Memory B cell (primary cell): ENCODE data around the gene RCN1.

ENCODE experiments used
- ATAC-seq: fragments of 150-1000 bp; cut with Tn5 transposase; 2 replicates; pipeline ENCODE4 v1.10.0; 2021; ENCODE audit warnings: low read depth, mild to moderate bottlenecking, moderate library complexity
- DNase-seq, 2 donors: peaks; one replicate each; pipeline ENCODE4 v3.0.0; 2022; ENCODE audit warnings: low spot score in 2 of 2
- H3K27ac Mint-ChIP-seq: one replicate; pipeline ENCODE4 v1.8.0; 2022; ENCODE audit warnings: mild to moderate bottlenecking, moderate library complexity, mixed read lengths
- H3K27me3 Mint-ChIP-seq: one replicate; pipeline ENCODE4 v1.8.0; 2022; ENCODE audit warnings: mixed read lengths
- H3K36me3 Mint-ChIP-seq: one replicate; pipeline ENCODE4 v1.8.0; 2022; ENCODE audit warnings: mild to moderate bottlenecking, mixed read lengths
- H3K4me1 Mint-ChIP-seq: one replicate; pipeline ENCODE4 v1.8.0; 2022; ENCODE audit warnings: mixed read lengths
- H3K4me3 Mint-ChIP-seq: one replicate; pipeline ENCODE4 v1.8.0; 2022; ENCODE audit warnings: mild to moderate bottlenecking, moderate library complexity, mixed read lengths
- H3K9me3 Mint-ChIP-seq: one replicate; pipeline ENCODE4 v1.8.0; 2022; ENCODE audit warnings: mixed read lengths

The RCN1 gene

DNA sequence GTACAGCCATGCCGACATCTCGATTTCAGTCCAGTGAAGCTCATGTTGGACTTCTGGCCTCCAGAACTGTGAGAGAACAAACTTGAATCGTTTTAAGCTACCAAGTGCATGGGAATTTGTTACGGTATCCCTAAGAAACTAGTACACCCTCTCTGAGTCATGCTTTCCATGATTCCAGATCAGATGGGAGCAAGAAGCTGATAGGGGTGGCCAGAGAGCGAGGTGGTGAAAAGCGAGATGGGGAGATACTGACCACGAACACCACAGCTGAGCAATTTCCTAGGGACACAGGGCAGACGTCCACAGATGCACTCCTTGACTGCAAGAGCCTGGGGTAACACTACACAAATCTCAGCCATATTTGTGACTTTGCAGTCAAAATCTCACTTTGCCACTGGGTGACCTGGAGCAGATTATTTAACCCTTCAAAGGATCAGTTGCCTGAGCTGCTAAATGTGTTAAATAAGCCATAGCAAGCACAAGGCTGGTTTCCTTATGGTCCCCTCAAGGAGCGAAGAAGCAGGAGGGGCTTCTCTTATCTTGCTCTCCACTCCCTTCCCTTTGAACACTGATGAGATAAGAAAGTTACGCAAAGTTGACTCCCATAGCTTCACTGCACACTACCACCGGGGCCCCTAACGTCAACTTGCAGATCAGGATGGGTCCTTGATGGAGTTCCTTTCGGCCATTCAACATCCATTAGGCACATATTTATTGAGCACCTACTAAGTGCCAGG lies 22.6 kb upstream of the RCN1 start:
- H3K27ac Mint-ChIP-seq: no peak overlapping the region
- no peak for ATAC-seq
- no peak for DNase-seq
- H3K4me1 Mint-ChIP-seq: no peaks in the 10 kb centered on the region
- peaks cover 12% of the 10 kb centered on the region for H3K27me3 Mint-ChIP-seq
- H3K4me3 Mint-ChIP-seq: no peak overlapping the region
- H3K9me3 Mint-ChIP-seq: no peaks in the 10 kb centered on the region
- no peaks in the 10 kb centered on the region for H3K36me3 Mint-ChIP-seq

DNA sequence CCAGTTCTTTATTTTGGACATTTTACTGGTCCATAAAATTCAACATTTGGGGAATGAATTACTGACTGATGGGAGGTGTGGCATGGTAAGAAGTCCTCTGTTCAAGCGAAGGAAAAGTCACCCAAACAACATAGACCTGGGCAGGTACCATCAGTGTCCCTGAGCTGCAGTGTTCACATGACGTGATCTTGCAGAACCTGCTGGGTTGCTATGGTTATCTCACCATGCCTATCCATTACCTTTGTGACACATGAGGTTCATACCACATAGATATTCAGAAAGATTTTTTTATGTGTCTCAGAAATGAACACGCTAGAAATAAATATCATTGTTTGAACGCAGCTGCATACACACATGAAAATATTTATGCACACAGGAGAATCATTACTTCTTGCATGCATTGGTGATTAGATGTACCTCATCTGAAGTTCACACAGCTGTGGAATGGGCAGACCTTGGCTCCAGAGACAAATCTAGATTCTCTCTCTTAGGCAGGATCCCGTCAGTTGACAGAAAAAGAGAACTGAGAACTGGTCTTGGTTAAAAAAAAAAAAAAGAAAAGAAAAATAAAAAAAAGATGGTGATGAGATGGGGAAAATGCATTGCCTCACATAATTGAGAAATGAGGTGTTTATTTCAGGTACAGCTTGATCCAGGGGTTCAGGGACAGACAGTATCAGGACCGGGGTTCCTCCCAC lies 21.4 kb upstream of the RCN1 start:
- Mint-ChIP-seq H3K4me1 (no peaks in the 10 kb centered on the region), H3K9me3 (no peaks in the 10 kb centered on the region), H3K27ac (no peak overlapping the region), H3K4me3 (no peak overlapping the region), H3K36me3 (no peaks in the 10 kb centered on the region), H3K27me3 (peaks cover 12% of the 10 kb centered on the region)
- DNase-seq (no peak), ATAC-seq (no peak)

DNA sequence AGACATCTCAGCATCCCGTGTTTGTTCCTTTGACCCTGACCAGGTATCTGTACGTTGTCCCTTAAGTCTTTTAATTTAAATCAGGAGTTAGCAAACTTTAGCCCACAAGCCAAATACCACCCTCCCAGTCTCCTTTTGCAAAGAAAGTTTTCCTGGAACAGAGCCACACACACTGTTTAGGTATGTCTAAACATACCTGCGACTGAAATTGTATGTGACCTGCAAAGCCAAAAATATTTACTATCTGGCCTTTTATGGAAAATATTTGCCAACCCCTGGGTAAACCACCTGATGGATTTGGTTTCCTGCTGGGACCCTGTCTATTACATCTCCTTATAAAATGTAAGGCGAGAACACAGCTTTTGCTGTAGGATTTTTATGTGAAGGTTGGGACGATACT lies 20.2 kb upstream of the RCN1 start:
- Mint-ChIP-seq H3K4me3 (no peak overlapping the region), H3K27me3 (peaks cover 16% of the 10 kb centered on the region), H3K27ac (no peak overlapping the region), H3K36me3 (no peaks in the 10 kb centered on the region), H3K4me1 (no peaks in the 10 kb centered on the region), H3K9me3 (no peaks in the 10 kb centered on the region)
- ATAC-seq (no peak), DNase-seq (no peak)

DNA sequence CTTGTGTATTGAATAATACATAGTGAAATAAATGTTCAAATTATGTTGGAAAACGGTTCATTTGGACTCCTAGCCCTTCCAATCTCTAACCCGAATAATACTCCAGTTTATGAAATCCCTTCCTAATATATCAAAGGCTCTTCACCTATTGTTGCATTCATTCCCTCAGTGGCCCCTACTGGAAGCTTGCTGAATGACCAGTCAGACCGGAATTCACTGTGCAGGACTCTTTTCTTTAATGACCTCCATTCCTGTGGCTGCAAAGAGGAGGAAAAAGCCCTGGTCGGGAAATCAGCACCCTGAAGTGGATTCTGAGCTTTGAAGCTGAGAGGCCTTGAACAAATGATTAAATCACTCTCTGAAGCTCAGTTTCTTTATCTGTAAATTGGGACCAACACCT lies 19.1 kb upstream of the RCN1 start:
- DNase-seq (no peak), ATAC-seq (no peak)
- Mint-ChIP-seq H3K9me3 (peaks cover 4% of the 10 kb centered on the region), H3K36me3 (no peaks in the 10 kb centered on the region), H3K27me3 (peaks cover 18% of the 10 kb centered on the region), H3K27ac (no peak overlapping the region), H3K4me3 (no peak overlapping the region), H3K4me1 (no peaks in the 10 kb centered on the region)

DNA sequence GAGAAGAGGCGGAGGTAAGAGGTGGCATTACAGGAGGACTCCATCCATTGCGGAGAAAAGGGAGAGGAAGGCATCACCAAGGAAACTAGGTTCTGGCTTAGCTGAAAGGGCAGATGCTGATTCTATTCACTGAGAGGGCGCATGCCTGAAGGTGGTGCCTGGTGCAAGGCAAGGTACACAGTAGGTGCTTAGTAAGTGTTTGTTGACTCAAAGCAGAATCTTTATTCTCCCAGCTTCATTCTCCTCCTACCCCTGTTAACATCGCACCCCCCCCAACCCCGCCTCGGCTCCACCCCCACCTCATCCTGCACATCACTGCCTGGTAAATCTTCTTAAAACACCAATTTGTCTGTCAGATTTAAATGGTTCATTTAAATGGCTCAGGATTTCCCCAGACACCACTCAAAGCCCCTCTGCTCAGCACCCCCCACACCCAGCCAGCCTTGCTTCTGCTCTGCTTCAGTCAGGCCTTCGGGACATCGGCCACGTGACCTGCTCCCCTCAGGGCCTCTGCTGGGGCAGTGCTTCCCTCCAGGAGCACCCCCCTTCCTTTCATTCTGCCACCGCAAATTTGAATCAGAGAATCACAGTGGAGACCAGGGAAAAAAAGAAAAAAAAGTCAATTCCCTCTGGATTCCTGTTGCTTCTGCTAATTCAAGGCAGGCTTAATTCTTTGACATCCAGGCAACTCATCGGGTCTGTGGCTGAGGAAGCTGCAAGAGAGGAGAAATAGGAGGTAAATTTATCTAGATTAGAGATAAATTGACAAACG lies 17.8 kb upstream of the RCN1 start:
- ATAC-seq (no peak), DNase-seq (no peak)
- Mint-ChIP-seq H3K27me3 (peaks cover 19% of the 10 kb centered on the region), H3K27ac (no peak overlapping the region), H3K9me3 (peaks cover 7% of the 10 kb centered on the region), H3K4me3 (no peak overlapping the region), H3K4me1 (no peaks in the 10 kb centered on the region), H3K36me3 (peaks cover 3% of the 10 kb centered on the region)

DNA sequence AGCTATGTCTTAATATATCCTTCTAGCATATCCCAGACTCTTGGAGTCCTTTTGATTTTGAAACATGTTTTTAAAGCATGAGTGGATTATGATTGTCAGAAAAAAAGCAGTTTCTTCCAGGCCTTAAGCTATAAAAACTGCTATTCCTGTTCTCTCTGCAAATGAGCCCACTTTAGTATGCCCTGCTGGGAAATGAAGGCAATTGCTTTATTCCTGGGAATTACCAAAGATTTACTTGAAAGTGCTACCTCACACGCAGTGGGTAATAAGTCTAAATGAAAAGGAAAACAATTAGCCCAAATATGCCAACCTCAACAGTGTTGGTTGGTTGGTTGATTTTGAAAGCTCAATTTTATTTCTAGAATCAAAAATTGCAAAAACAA lies 17.2 kb upstream of the RCN1 start:
- Mint-ChIP-seq H3K27ac (no peak overlapping the region), H3K27me3 (peaks cover 18% of the 10 kb centered on the region), H3K36me3 (peaks cover 3% of the 10 kb centered on the region), H3K9me3 (peaks cover 7% of the 10 kb centered on the region), H3K4me3 (no peak overlapping the region), H3K4me1 (no peaks in the 10 kb centered on the region)
- no peak for DNase-seq
- no peak for ATAC-seq

DNA sequence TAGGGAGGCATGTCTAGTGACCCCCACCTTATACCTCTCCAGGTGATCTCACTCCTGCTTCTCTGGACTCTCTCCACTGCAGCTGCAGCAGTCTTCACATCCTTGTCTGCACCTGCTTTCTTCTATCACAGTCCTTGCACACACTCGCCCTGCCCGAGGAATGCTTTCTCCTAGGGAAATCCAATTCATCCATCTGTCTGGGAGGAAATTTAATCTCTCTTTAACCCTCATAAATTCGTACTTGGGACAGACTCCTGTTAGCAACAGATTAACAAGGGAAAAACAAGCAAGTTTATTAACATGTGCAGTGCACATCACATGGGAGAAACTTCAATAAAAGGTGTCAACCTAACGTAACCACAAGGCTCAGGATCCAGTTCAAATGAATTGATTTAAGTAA lies 11.3 kb upstream of the RCN1 start:
- Mint-ChIP-seq H3K9me3 (peaks cover 7% of the 10 kb centered on the region), H3K4me1 (no peaks in the 10 kb centered on the region), H3K27me3 (peaks cover 15% of the 10 kb centered on the region), H3K36me3 (peaks cover 3% of the 10 kb centered on the region), H3K4me3 (no peak overlapping the region), H3K27ac (no peak overlapping the region)
- DNase-seq (no peak), ATAC-seq (no peak)

DNA sequence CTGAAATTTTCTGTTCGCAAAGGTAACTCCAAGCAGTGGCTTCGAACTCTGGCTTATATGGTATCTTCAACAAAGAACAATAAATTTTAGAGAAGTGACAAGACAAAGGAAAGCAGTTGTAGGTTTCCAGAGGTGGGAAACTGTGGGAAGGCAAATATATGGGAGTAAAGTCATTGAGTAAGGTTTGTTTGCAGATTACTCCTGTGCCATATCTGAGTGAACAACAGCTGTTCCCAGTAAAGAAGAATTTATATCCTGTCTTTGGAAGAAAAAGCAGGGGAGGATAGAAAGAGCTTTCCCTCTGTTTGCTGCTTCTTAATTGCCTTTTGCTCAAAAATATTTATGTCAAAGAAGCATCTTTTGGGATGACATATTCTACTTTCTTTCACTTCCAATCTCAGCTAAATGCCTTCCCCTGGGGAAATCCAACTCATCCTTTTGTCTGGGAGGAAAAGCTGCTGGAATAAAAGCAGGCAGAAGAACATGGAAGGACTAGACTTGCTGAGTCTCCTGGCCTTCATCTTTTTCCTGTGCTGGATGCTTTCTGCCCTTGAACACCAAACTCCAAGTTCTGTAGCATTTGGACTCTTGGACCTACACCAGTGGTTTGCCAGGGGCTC lies 10.4 kb upstream of the RCN1 start:
- H3K4me3 Mint-ChIP-seq: no peak overlapping the region
- DNase-seq: no peak
- peaks cover 3% of the 10 kb centered on the region for H3K36me3 Mint-ChIP-seq
- H3K9me3 Mint-ChIP-seq: peaks cover 7% of the 10 kb centered on the region
- no peak overlapping the region for H3K27ac Mint-ChIP-seq
- no peak for ATAC-seq
- peaks cover 14% of the 10 kb centered on the region for H3K27me3 Mint-ChIP-seq
- no peaks in the 10 kb centered on the region for H3K4me1 Mint-ChIP-seq

DNA sequence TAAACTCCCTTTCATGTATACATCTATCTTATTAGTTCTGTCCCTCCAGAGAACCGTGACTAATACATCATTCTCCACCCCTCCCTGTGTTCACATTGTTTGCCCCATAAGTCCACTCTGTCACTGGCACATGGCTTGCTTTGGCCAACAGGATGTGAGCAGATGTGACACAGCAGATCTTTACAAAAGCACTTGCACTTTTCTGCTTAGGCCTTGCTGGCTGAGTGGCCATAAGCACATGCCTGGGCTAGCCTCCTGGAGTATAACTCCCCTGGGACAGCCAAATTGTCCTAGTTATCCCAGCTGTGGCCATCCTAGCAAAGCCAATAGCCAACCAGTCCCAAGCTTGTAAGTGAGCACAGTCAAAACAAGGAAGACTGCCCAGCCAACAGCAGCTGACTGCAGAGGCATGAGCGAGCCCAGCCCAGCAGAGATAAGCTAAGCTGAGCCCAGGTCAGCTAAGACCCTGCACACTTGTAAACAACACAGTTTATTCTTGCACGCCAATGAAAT lies 9.7 kb upstream of the RCN1 start:
- no peak overlapping the region for H3K4me3 Mint-ChIP-seq
- peaks cover 5% of the 10 kb centered on the region for H3K9me3 Mint-ChIP-seq
- H3K4me1 Mint-ChIP-seq: no peaks in the 10 kb centered on the region
- ATAC-seq: no peak
- no peak for DNase-seq
- peaks cover 14% of the 10 kb centered on the region for H3K27me3 Mint-ChIP-seq
- H3K36me3 Mint-ChIP-seq: peaks cover 3% of the 10 kb centered on the region
- no peak overlapping the region for H3K27ac Mint-ChIP-seq

DNA sequence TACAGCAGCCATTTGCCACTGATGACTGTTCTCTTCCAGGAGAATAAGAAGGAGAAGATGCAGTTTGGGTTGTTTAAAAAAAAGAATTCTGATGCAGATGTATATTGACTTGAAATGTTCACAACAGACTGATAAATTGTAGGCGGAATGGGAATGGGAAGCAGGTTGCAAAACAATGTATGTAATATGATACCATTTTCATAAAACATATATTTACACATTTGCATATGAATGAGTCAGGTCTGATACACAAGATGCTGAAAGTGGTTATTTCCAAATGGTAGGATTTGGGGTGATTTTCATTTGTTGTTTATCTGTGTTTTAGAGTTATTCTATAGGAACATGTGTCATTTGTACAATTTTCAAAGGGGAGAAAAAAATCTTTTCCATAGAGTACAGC lies 9.0 kb upstream of the RCN1 start:
- H3K9me3 Mint-ChIP-seq: peaks cover 3% of the 10 kb centered on the region
- no peak overlapping the region for H3K4me3 Mint-ChIP-seq
- no peaks in the 10 kb centered on the region for H3K4me1 Mint-ChIP-seq
- no peak for DNase-seq
- ATAC-seq: no peak
- no peak overlapping the region for H3K27ac Mint-ChIP-seq
- peaks cover 15% of the 10 kb centered on the region for H3K27me3 Mint-ChIP-seq
- peaks cover 3% of the 10 kb centered on the region for H3K36me3 Mint-ChIP-seq

DNA sequence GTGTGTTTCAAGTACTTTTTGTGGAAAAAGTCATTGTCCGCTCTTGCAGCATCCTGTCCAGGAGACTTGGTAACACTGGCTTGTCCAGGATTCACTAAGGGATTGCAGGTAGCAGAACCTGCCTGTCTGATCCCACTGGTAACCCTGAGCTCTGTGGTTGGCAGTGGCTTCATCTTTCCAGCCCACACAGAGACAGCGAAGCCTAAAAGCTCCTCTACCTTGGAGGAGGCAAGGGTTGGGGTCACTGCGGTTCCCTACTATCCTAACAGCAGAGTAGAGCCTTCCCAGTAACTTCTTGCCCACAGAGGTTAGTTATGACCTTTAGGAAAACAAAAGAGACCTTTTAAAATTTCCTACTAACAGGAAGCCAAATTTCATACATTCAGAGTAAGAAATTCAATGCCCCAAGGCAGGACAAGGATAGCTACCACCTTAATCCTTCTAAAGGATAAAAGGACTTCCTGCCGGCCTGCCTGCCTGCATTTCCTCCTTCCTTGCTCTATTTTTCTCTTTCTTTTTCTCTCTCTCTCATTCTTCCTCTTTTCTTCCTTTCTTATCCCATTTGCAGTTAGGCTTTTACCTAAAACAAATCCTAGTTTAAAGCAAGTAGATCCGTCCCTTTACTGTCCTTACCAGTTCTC lies 8.4 kb upstream of the RCN1 start:
- Mint-ChIP-seq H3K4me3 (no peak overlapping the region), H3K36me3 (no peaks in the 10 kb centered on the region), H3K27ac (no peak overlapping the region), H3K4me1 (no peaks in the 10 kb centered on the region), H3K9me3 (peaks cover 1% of the 10 kb centered on the region), H3K27me3 (peaks cover 12% of the 10 kb centered on the region)
- DNase-seq (no peak), ATAC-seq (no peak)

DNA sequence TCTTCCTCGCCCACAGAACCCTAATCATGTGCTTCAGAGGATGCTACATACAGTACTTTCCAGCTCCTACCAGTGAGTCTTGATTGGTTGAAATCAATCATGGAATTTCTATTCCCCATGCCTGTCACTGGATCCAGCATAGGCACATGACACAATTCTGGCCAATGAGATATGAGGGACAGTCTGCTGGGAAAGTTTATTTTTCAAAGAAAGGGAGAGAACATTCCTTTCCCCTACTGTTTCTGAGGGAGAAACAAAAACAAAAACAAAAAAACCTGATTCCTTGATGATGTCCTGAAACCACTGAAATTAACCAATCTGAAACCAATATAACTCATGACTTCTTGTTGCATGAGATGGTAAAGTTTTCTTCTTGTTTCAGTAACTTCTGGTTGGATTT lies 3.3 kb upstream of the RCN1 start:
- ATAC-seq (no peak), DNase-seq (no peak)
- no peaks in the 10 kb centered on the region for H3K9me3 Mint-ChIP-seq
- no peak overlapping the region for H3K4me3 Mint-ChIP-seq
- H3K27me3 Mint-ChIP-seq: peaks cover 16% of the 10 kb centered on the region
- no peak overlapping the region for H3K27ac Mint-ChIP-seq
- peaks cover 15% of the 10 kb centered on the region for H3K4me1 Mint-ChIP-seq
- H3K36me3 Mint-ChIP-seq: no peaks in the 10 kb centered on the region

DNA sequence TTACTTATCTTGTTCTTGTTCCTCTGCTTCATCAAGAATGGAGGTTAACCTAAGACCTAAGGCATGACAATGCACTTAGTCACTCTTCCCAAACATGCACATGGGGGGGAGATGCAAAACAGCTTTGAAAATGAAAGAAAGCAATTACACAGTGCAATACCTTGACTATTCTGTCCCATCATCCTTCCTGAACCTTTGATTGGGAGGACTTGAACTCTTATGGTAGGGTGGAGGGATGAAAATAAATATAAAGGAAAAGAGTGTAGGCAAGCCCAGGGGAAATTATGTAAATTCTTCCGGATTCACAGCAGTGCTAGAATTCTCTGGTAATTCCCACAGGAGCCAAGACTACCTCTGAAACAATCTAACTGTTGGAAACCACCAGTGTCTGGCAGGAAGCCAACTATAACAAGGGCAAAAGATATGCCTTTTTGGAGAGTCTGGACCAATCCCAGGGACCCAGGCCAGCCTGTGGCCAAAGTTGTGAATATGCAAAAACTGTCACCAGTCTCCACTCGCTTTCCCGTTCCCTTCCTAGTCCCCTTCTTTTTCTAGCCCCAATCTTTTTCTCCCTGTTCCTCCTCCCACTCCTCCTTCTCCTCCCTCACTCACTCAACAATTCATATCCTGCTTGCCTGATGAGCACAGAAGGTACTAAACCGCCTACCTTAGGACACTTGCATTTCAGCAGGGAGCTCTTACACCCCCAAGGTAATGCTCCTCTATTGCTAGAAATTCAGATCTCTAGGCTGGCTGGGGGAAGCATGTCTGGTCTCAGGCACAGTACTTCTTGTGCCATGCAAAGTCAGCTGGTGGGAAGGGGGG lies 2.5 kb upstream of the RCN1 start:
- Mint-ChIP-seq H3K4me3 (no peak overlapping the region), H3K36me3 (no peaks in the 10 kb centered on the region), H3K9me3 (no peaks in the 10 kb centered on the region), H3K27me3 (peaks cover 13% of the 10 kb centered on the region), H3K27ac (no peak overlapping the region), H3K4me1 (peaks cover 15% of the 10 kb centered on the region)
- no peak for ATAC-seq
- no peak for DNase-seq
